Left ventricle myocardium inferior (tissue), 1 donor: Measurements from ENCODE around the gene RGL1. TPM values are rescaled to one million over a fixed set of nuclear protein-coding genes. Genes with fewer than 3 reads are reported as not detected.

ENCODE experiments used
- DNase-seq: peaks from one replicate; pipeline ENCODE4 v3.0.0-alpha.2; 2020
- H3K27ac ChIP-seq: fragments of 200-600 bp; replicated peaks from 2 replicates; pipeline ENCODE4 v1.8.0; 2021
- H3K27me3 ChIP-seq: fragments of 200-600 bp; 2 replicates; pipeline ENCODE4 v1.8.0; 2021; ENCODE audit warnings: low read depth
- H3K36me3 ChIP-seq: fragments of 200-600 bp; 2 replicates; pipeline ENCODE4 v1.8.0; 2021
- H3K4me1 ChIP-seq: fragments of 200-600 bp; 2 replicates; pipeline ENCODE4 v1.8.0; 2021
- H3K4me3 ChIP-seq: fragments of 200-600 bp; 2 replicates; pipeline ENCODE4 v1.8.0; 2021; ENCODE audit warnings: mild to moderate bottlenecking, moderate library complexity
- H3K9me3 ChIP-seq: fragments of 200-600 bp; replicated peaks from 2 replicates; pipeline ENCODE4 v1.8.0; 2021
- intact Hi-C: fragments of 100-400 bp; cut with micrococcal nuclease; formaldehyde crosslinking; loops from one replicate; pipeline ENCODE4 v1.11.0; 2022
- total RNA-seq: library from RNA; stranded (reverse); fragmentation: NEBNext Ultra II Directional; extraction: Animal tissue kit (Norgen Biotek cat#: 25700); gene quantifications from one replicate; pipeline ENCODE4 v1.2.1, GENCODE V29; 2021
- TF ChIP-seq, protein P1 (sequence below): fragments of 200-600 bp; IDR thresholded peaks from 2 replicates; pipeline ENCODE4 v1.8.0; 2021; ENCODE audit warnings: antibody characterized with exemption, mild to moderate bottlenecking, borderline replicate concordance
- donor health status: DM: no; HTN: yes; CAD: no; lungs with severe emphysema.

The RGL1 gene
- total RNA-seq, 1 donor from 2014 or later: 19.4 TPM

DNA sequence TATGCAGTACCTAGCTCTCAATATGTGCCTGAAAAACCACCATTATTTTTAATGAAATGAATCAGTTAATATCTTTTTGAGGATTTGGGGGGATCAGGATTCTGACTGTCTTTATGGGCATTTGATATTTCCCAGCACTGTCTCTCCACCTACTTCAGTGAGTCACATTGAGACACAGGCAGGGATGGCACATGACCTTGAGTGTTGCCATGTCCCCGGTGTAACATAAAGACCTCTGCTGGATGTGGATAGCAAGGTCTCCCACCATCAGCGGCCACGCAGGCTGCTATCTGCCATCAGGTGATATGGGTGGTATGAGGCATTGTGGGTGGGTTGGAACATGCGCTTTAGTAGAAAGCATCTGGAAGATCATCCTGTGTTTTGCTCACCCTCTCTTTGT is 103.2 kb downstream of the RGL1 start:
- TF ChIP-seq, protein P1, sequence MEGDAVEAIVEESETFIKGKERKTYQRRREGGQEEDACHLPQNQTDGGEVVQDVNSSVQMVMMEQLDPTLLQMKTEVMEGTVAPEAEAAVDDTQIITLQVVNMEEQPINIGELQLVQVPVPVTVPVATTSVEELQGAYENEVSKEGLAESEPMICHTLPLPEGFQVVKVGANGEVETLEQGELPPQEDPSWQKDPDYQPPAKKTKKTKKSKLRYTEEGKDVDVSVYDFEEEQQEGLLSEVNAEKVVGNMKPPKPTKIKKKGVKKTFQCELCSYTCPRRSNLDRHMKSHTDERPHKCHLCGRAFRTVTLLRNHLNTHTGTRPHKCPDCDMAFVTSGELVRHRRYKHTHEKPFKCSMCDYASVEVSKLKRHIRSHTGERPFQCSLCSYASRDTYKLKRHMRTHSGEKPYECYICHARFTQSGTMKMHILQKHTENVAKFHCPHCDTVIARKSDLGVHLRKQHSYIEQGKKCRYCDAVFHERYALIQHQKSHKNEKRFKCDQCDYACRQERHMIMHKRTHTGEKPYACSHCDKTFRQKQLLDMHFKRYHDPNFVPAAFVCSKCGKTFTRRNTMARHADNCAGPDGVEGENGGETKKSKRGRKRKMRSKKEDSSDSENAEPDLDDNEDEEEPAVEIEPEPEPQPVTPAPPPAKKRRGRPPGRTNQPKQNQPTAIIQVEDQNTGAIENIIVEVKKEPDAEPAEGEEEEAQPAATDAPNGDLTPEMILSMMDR: no peak
- H3K27me3 ChIP-seq: no peaks in the 10 kb centered on the region
- H3K36me3 ChIP-seq: peaks cover 83% of the 10 kb centered on the region
- DNase-seq: no peak
- H3K9me3 ChIP-seq: no peaks in the 10 kb centered on the region
- H3K4me3 ChIP-seq: no peak overlapping the region
- H3K4me1 ChIP-seq: peaks cover 12% of the 10 kb centered on the region
- peak overlapping the region; percentile 30 for H3K27ac ChIP-seq
- intact Hi-C loops: no loop called here

- peak overlapping the region; percentile 47 for H3K27ac ChIP-seq
- no peaks in the 10 kb centered on the region for H3K27me3 ChIP-seq
- no peak overlapping the region for H3K4me3 ChIP-seq
- peaks cover 86% of the 10 kb centered on the region for H3K36me3 ChIP-seq
- intact Hi-C loops: no loop called here
- no peak for DNase-seq
- TF ChIP-seq, protein P1: no peak
- peaks cover 27% of the 10 kb centered on the region for H3K4me1 ChIP-seq
- H3K9me3 ChIP-seq: no peaks in the 10 kb centered on the region
Measured at GRCh38 chr1:183909672-183910071, 104.8 kb downstream of the RGL1 start.

GRCh38 chr1:183910845-183911244 is 105.9 kb downstream of the RGL1 start:
- DNase-seq: no peak
- Histone ChIP-seq H3K27me3 (no peaks in the 10 kb centered on the region), H3K27ac (peak overlapping the region; percentile 47), H3K4me1 (peaks cover 30% of the 10 kb centered on the region), H3K9me3 (no peaks in the 10 kb centered on the region), H3K4me3 (no peak overlapping the region), H3K36me3 (peaks cover 74% of the 10 kb centered on the region)
- intact Hi-C loops: no loop called here
- TF ChIP-seq, protein P1: no peak

DNA sequence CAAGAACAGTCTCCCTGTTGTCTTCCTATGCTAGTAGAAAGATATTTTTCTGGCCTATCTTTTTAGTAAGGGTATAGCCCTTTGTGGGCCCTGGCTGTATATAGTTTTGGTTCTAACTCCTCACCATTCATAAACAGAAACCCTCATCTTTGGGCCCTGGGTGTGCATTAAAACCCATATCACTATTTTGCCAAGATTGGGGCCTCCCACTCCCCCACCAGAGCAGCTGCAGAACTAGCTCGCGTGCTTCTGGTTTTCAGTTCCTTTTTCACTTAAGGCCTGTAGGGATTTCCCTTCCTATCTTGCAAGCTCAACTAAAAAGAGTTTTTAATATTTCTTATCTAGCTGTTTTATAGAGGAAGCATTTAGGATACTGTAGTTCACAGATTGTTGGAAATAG is 106.4 kb downstream of the RGL1 start:
- H3K4me3 ChIP-seq: no peak overlapping the region
- TF ChIP-seq, protein P1: no peak
- H3K27ac ChIP-seq: peak overlapping the region; percentile 47
- H3K9me3 ChIP-seq: no peaks in the 10 kb centered on the region
- intact Hi-C loops: no loop called here
- peaks cover 72% of the 10 kb centered on the region for H3K36me3 ChIP-seq
- no peaks in the 10 kb centered on the region for H3K27me3 ChIP-seq
- H3K4me1 ChIP-seq: peaks cover 30% of the 10 kb centered on the region
- DNase-seq: no peak

- no peak for DNase-seq
- Histone ChIP-seq H3K4me1 (peaks cover 32% of the 10 kb centered on the region), H3K27me3 (no peaks in the 10 kb centered on the region), H3K4me3 (no peak overlapping the region), H3K27ac (peak overlapping the region; percentile 47), H3K36me3 (peaks cover 72% of the 10 kb centered on the region), H3K9me3 (no peaks in the 10 kb centered on the region)
- intact Hi-C loops: no loop called here
- TF ChIP-seq, protein P1: no peak
Measured at GRCh38 chr1:183912265-183912886, 107.5 kb downstream of the RGL1 start.
